Measurements from ENCODE around the gene PCCA.

DNA sequence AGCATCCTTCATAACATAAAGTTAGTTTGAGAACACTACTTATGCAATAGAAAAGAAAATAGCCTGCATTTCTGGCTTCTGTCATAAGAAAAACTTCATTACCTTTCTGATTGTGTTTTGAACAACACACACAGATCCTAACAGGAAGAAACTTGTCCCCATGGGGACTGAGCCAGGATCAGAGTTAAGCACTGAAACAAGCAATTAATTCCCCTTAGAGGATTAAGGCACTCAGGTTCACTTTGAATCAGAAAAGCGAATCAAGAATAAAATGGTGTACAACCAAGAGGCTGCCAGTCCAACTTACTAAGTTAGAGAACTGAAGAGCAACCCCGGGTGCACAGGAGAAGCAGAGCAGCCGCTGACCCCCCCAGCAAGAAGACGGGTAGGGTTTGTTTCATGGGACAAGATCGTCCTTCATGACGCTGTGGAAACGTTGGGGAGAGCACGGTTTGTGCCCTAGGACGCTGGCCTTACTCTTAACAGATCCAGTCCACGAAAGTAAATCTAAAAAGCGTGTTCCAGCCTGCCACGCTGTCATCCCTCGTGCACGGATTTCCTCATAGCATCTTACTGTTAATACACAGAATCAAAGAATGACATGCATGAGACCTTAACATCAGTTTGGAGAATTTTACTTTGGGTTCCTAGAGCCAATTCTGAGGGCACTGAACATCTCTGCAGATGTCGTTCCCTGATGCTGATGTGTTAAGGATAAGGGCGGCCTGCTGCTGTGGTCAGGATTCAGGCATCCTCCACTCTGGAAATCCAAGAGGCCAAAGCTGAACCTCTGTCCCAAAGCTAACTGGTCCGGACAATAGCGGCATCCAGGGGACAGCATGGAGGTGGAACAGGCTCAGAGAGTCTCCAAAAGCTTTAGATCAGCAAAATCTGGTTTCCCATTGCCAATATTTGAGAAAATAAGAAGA lies 453.3 kb downstream of the PCCA start:
- TF ChIP-seq POLR2A (IDR thresholded peaks at IDR 0.05) (no peak), EP300 (IDR thresholded peaks at IDR 0.05) (no peak), POLR2AphosphoS5 (IDR thresholded peaks at IDR 0.05) (no peak)
- TF ChIP-seq, protein P1, sequence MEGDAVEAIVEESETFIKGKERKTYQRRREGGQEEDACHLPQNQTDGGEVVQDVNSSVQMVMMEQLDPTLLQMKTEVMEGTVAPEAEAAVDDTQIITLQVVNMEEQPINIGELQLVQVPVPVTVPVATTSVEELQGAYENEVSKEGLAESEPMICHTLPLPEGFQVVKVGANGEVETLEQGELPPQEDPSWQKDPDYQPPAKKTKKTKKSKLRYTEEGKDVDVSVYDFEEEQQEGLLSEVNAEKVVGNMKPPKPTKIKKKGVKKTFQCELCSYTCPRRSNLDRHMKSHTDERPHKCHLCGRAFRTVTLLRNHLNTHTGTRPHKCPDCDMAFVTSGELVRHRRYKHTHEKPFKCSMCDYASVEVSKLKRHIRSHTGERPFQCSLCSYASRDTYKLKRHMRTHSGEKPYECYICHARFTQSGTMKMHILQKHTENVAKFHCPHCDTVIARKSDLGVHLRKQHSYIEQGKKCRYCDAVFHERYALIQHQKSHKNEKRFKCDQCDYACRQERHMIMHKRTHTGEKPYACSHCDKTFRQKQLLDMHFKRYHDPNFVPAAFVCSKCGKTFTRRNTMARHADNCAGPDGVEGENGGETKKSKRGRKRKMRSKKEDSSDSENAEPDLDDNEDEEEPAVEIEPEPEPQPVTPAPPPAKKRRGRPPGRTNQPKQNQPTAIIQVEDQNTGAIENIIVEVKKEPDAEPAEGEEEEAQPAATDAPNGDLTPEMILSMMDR (IDR thresholded peaks at IDR 0.05) = no peak
